Suprapubic skin (tissue), 3 donors: ENCODE results near the gene KAT7.

Source experiments
- POLR2AphosphoS5 ChIP-seq, 3 donors: sonication (generic); formaldehyde crosslinking; IDR thresholded peaks; one replicate each; pipeline ENCODE4 v1.6.1; 2017; ENCODE audit warnings: antibody characterized with exemption in 3 of 3
- TF ChIP-seq, protein P1 (sequence below), 2 donors: fragments of 200-600 bp in 1 of 2; fragments of 450-650 bp in 1 of 2; sonication (generic) in 1 of 2; IDR thresholded peaks; one replicate each; pipeline ENCODE4 v1.5.1; 2016 to 2019; ENCODE audit warnings: antibody characterized with exemption in 2 of 2, mild to moderate bottlenecking in 1 of 2, moderate library complexity in 1 of 2

- no peak for TF ChIP-seq POLR2AphosphoS5 (IDR thresholded peaks at IDR 0.05)
- TF ChIP-seq, protein P1, sequence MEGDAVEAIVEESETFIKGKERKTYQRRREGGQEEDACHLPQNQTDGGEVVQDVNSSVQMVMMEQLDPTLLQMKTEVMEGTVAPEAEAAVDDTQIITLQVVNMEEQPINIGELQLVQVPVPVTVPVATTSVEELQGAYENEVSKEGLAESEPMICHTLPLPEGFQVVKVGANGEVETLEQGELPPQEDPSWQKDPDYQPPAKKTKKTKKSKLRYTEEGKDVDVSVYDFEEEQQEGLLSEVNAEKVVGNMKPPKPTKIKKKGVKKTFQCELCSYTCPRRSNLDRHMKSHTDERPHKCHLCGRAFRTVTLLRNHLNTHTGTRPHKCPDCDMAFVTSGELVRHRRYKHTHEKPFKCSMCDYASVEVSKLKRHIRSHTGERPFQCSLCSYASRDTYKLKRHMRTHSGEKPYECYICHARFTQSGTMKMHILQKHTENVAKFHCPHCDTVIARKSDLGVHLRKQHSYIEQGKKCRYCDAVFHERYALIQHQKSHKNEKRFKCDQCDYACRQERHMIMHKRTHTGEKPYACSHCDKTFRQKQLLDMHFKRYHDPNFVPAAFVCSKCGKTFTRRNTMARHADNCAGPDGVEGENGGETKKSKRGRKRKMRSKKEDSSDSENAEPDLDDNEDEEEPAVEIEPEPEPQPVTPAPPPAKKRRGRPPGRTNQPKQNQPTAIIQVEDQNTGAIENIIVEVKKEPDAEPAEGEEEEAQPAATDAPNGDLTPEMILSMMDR (IDR thresholded peaks at IDR 0.05), result no peak
Observed at GRCh38 chr17:49839455-49839854, 51.0 kb downstream of the KAT7 start.
